Neural progenitor cell (in vitro differentiated cells): Measurements from ENCODE around the gene AAMP. TPM values are rescaled to one million over a fixed set of nuclear protein-coding genes. Genes with fewer than 3 reads are reported as not detected.

Experiments used
- DNase-seq: peaks from one replicate; pipeline ENCODE4 v3.0.0-alpha.2; 2016; ENCODE audit warnings: low spot score
- H2AFZ ChIP-seq: fragments of 200-600 bp; sonication (generic); replicated peaks from 2 replicates; pipeline ENCODE4 v1.6.1; 2016; ENCODE audit warnings: antibody characterized with exemption
- H3F3A ChIP-seq: fragments of 200-600 bp; sonication (generic); 2 replicates; pipeline ENCODE4 v1.6.1; 2016; ENCODE audit warnings: antibody characterized with exemption, low read depth
- H3K27ac ChIP-seq: fragments of 200-600 bp; sonication (generic); 2 replicates; pipeline ENCODE4 v1.5.1; 2016; ENCODE audit warnings: mild to moderate bottlenecking
- H3K27me3 ChIP-seq: fragments of 200-600 bp; sonication (generic); 2 replicates; pipeline ENCODE4 v1.6.1; 2016; ENCODE audit warnings: mild to moderate bottlenecking, moderate library complexity
- H3K36me3 ChIP-seq: fragments of 200-600 bp; sonication (generic); 2 replicates; pipeline ENCODE4 v1.5.1; 2016
- H3K4me1 ChIP-seq: fragments of 200-600 bp; sonication (generic); 2 replicates; pipeline ENCODE4 v1.6.1; 2016; ENCODE audit warnings: mixed run types
- H3K4me2 ChIP-seq: fragments of 200-600 bp; sonication (generic); 2 replicates; pipeline ENCODE4 v1.6.1; 2016
- H3K4me3 ChIP-seq: fragments of 200-600 bp; sonication (generic); 2 replicates; pipeline ENCODE4 v1.5.1; 2016
- H3K79me2 ChIP-seq: fragments of 200-600 bp; sonication (generic); 2 replicates; pipeline ENCODE4 v1.6.1; 2016; ENCODE audit warnings: low read depth
- H3K9ac ChIP-seq: fragments of 200-600 bp; sonication (generic); 2 replicates; pipeline ENCODE4 v1.6.1; 2016
- H3K9me3 ChIP-seq: fragments of 200-600 bp; sonication (generic); 2 replicates; pipeline ENCODE4 v1.5.1; 2016; ENCODE audit warnings: low read depth
- H4K20me1 ChIP-seq: fragments of 200-600 bp; sonication (generic); 2 replicates; pipeline ENCODE4 v1.6.1; 2016; ENCODE audit warnings: low read depth
- H3K27ac Mint-ChIP-seq: 3 replicates; pipeline ENCODE4 v1.8.0; 2021; ENCODE audit warnings: mixed read lengths
- H3K27me3 Mint-ChIP-seq: 2 replicates; pipeline ENCODE4 v1.8.0; 2022; ENCODE audit warnings: low read depth, mild to moderate bottlenecking, inconsistent platforms, moderate library complexity, mixed read lengths; ENCODE audit not compliant: insufficient read depth
- H3K36me3 Mint-ChIP-seq: 3 replicates; pipeline ENCODE4 v1.8.0; 2021; ENCODE audit warnings: mixed read lengths
- H3K4me1 Mint-ChIP-seq: 3 replicates; pipeline ENCODE4 v1.8.0; 2021; ENCODE audit warnings: mixed read lengths
- H3K4me3 Mint-ChIP-seq: 3 replicates; pipeline ENCODE4 v1.8.0; 2021; ENCODE audit warnings: mild to moderate bottlenecking, moderate library complexity, mixed read lengths
- H3K9me3 Mint-ChIP-seq: 3 replicates; pipeline ENCODE4 v1.8.0; 2020; ENCODE audit warnings: mixed read lengths
- CTCF ChIP-seq: fragments of 200-600 bp; sonication (generic); IDR thresholded peaks from 2 replicates; pipeline ENCODE4 v1.5.1; 2017; ENCODE audit warnings: antibody characterized with exemption, mild to moderate bottlenecking
- EZH2 ChIP-seq: fragments of 200-600 bp; sonication (generic); IDR thresholded peaks from 2 replicates; pipeline ENCODE4 v1.6.1; 2017; ENCODE audit warnings: antibody characterized with exemption, mild to moderate bottlenecking, moderate library complexity
- EZH2phosphoT487 ChIP-seq: fragments of 200-600 bp; sonication (generic); IDR thresholded peaks from 2 replicates; pipeline ENCODE4 v1.6.1; 2017; ENCODE audit warnings: antibody characterized with exemption
- total RNA-seq: library from RNA; depleted of rRNA; stranded (reverse); fragments of >200 nt; gene quantifications from 2 replicates; pipeline ENCODE4 v1.2.3, GENCODE V29; 2015; ENCODE audit warnings: low replicate concordance

AAMP gene
- total RNA-seq, 1 donor from 2014 or later: 90.4 TPM

GRCh38 chr2:218284106-218284811 lies 14.3 kb upstream of the AAMP start:
- H3K4me2 ChIP-seq: no peak overlapping the region
- Mint-ChIP-seq H3K9me3 (no peaks in the 10 kb centered on the region), H3K4me3 (no peak overlapping the region), H3K4me1 (peaks cover 16% of the 10 kb centered on the region), H3K27ac (no peak overlapping the region), H3K36me3 (no peaks in the 10 kb centered on the region), H3K27me3 (peaks cover 4% of the 10 kb centered on the region)
- no peak overlapping the region for H3K4me3 ChIP-seq
- no peaks in the 10 kb centered on the region for H3K36me3 ChIP-seq
- no peak overlapping the region for H2AFZ ChIP-seq
- H3K9ac ChIP-seq: no peak overlapping the region
- H3K4me1 ChIP-seq: peaks cover 7% of the 10 kb centered on the region
- DNase-seq: no peak
- TF ChIP-seq EZH2phosphoT487 (no peak), EZH2 (no peak), CTCF (no peak)
- H3K27ac ChIP-seq: no peak overlapping the region
- no peaks in the 10 kb centered on the region for H3F3A ChIP-seq
- no peaks in the 10 kb centered on the region for H4K20me1 ChIP-seq
- no peaks in the 10 kb centered on the region for H3K27me3 ChIP-seq
- H3K9me3 ChIP-seq: no peaks in the 10 kb centered on the region
- H3K79me2 ChIP-seq: no peaks in the 10 kb centered on the region

GRCh38 chr2:218282173-218282991 lies 12.4 kb upstream of the AAMP start:
- Mint-ChIP-seq H3K27ac (no peak overlapping the region), H3K4me1 (peaks cover 12% of the 10 kb centered on the region), H3K9me3 (no peaks in the 10 kb centered on the region), H3K4me3 (no peak overlapping the region), H3K36me3 (no peaks in the 10 kb centered on the region), H3K27me3 (peaks cover 4% of the 10 kb centered on the region)
- Histone ChIP-seq H3K4me3 (no peak overlapping the region), H3K9ac (no peak overlapping the region), H3K27me3 (no peaks in the 10 kb centered on the region), H2AFZ (no peak overlapping the region), H3K4me1 (peaks cover 7% of the 10 kb centered on the region), H4K20me1 (no peaks in the 10 kb centered on the region), H3F3A (no peaks in the 10 kb centered on the region), H3K36me3 (no peaks in the 10 kb centered on the region), H3K27ac (no peak overlapping the region), H3K9me3 (no peaks in the 10 kb centered on the region), H3K79me2 (no peaks in the 10 kb centered on the region), H3K4me2 (no peak overlapping the region)
- DNase-seq: no peak
- TF ChIP-seq EZH2phosphoT487: no peak
- no peak for TF ChIP-seq CTCF
- no peak for TF ChIP-seq EZH2

- no peak for DNase-seq
- Mint-ChIP-seq H3K27ac (peak overlapping the region; percentile 87), H3K36me3 (no peaks in the 10 kb centered on the region), H3K4me1 (peaks cover 3% of the 10 kb centered on the region), H3K9me3 (no peaks in the 10 kb centered on the region), H3K4me3 (no peak overlapping the region), H3K27me3 (peaks cover 4% of the 10 kb centered on the region)
- no peaks in the 10 kb centered on the region for H3K79me2 ChIP-seq
- no peaks in the 10 kb centered on the region for H3K4me1 ChIP-seq
- no peak overlapping the region for H3K9ac ChIP-seq
- no peaks in the 10 kb centered on the region for H3K27me3 ChIP-seq
- H3K4me3 ChIP-seq: no peak overlapping the region
- H3K4me2 ChIP-seq: no peak overlapping the region
- no peaks in the 10 kb centered on the region for H3K9me3 ChIP-seq
- no peak for TF ChIP-seq CTCF
- TF ChIP-seq EZH2: no peak
- TF ChIP-seq EZH2phosphoT487: no peak
- H3K27ac ChIP-seq: no peak overlapping the region
- H2AFZ ChIP-seq: no peak overlapping the region
- no peaks in the 10 kb centered on the region for H4K20me1 ChIP-seq
- no peaks in the 10 kb centered on the region for H3F3A ChIP-seq
- H3K36me3 ChIP-seq: no peaks in the 10 kb centered on the region
These were observed 11.5 kb upstream of the AAMP start for GRCh38 chr2:218281449-218281848.
